ENCODE results near the gene NQO2. TPM values are rescaled to one million over a fixed set of nuclear protein-coding genes. Genes with fewer than 3 reads are reported as not detected.

The NQO2 gene
- total and polyA plus RNA-seq, 2 of the 13 experiments (the other 11 are each of a cell fraction or from before 2014, with no cell fraction given): 32.2 to 56.5 TPM

DNA sequence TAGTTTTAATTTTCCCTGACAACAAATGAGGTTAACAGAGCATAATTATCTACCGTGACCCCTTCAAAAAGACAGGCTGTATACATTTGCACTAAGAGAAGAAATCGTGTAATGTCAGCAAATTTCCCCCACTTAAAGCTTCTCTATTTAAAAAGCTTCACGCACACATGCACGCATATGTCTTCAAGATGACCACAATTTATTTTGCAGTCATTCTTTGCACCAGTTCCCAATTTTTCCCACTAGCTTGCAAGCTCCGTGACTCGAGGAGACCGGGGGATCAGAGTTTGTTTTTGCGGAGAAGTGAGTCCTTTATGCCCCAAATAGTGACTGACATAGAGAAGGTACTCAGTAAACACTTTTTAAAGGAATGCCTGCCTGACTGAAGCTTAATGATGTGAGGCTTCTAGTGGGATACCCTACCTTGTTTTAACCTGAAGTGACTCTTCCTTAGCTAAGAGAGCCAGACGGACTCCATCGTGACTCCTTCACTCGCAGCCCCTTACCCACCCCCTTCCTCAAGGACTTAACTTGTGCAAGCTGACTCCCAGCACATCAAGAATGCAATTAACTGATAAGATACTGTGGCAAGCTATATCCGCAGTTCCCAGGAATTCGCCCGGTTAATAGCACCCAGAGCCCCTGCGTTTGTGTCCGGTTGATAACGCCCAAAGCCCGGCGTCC is 9.3 kb upstream of the NQO2 start:
- no peaks in the 10 kb centered on the region for H3K36me3 ChIP-seq (replicated peaks in 1 of 2; ENCODE audit: control insufficient read depth in 1 of 2, insufficient read depth in 2 of 2, low read length in 2 of 2)
- ChIA-PET CTCF (ENCODE audit: low intra/inter-chr PET ratio, low total read pairs) (interaction anchor here (4.4 kb wide), 1 partner anchor 38 kb away, joined by 60 read pairs; no protein-coding TSS in a partner anchor), POLR2A (interaction anchor here (0.8 to 5.0 kb wide), 26 partner anchors 9 to 1031 kb away, joined by 3 to 118 read pairs (median 6); partner anchors contain the start of genes NQO2, RIPK1, SERPINB1 and SERPINB6)
- H3K4me3 ChIP-seq (replicated peaks in 1 of 3; ENCODE audit: insufficient read depth in 1 of 3, low read depth in 2 of 3, low read length in 3 of 3): peak overlapping the region; percentile 72 to 81 (median 78)
- H3K9me3 ChIP-seq (ENCODE audit: low read length): no peaks in the 10 kb centered on the region
- H4K20me1 ChIP-seq (ENCODE audit: insufficient read depth, low read length): no peaks in the 10 kb centered on the region
- H2AFZ ChIP-seq (ENCODE audit: low read length): peak overlapping the region; percentile 95
- in situ Hi-C loops (cut with HindIII; ENCODE audit: extremely low pct_ligation_motif_present, low pct_unique_long_range_greater_than_20kb): loop anchor here (10.0 kb wide), 1 partner anchor 264 kb away; the partner anchor contains the start of gene PSMG4
- BruUV-seq (replicated peaks): TSS peak; percentile 92
- no peaks in the 10 kb centered on the region; a peak in 1 of 5 replicates for H3K27me3 ChIP-seq (ENCODE audit: control insufficient read depth in 1 of 2, insufficient read depth in 2 of 2, low read length in 2 of 2)
- ATAC-seq: no peak
- intact Hi-C loops (cut with micrococcal nuclease; ENCODE audit: unreplicated experiment): no loop called here
- peaks cover 65% of the 10 kb centered on the region for H3K4me1 ChIP-seq (ENCODE audit: insufficient read depth, low read length)
- WGBS (ENCODE audit: low lambda C conversion rate): under 1% methylated on average over 19 of the region's 19 CpGs
- H3K4me2 ChIP-seq (ENCODE audit: low read depth, low read length): peak overlapping the region; percentile 84
- H3K27ac ChIP-seq (ENCODE audit: extremely low read length, insufficient read depth, low read length): peak overlapping the region; percentile 96
- H3K79me2 ChIP-seq (ENCODE audit: insufficient read depth, low read length): no peaks in the 10 kb centered on the region
- FAIRE-seq: no peak
- H3K9ac ChIP-seq (ENCODE audit: insufficient read depth, low read depth, low read length): peak overlapping the region; percentile 94
- no peak for DNase-seq (ENCODE audit: low spot score)
- no peak for TF ChIP-seq ERF (CRISPR knock-in tag; IDR thresholded peaks at IDR 0.05)
- TF ChIP-seq ARID2 (CRISPR knock-in tag; IDR thresholded peaks at IDR 0.05; ENCODE audit: borderline replicate concordance): 0 out of 2 replicates have a peak, but pooled peaks have one; percentile 12
- peak; percentile 95 to 96 for TF ChIP-seq MAFK (conservative IDR thresholded peaks at IDR 0.05 in 1 of 2, IDR thresholded peaks at IDR 0.05 in 1 of 2; ENCODE audit: low read length in 2 of 2)
- no peak for TF ChIP-seq YEATS4 (CRISPR knock-in tag; IDR thresholded peaks at IDR 0.05; ENCODE audit: borderline replicate concordance)
- TF ChIP-seq, protein P1, sequence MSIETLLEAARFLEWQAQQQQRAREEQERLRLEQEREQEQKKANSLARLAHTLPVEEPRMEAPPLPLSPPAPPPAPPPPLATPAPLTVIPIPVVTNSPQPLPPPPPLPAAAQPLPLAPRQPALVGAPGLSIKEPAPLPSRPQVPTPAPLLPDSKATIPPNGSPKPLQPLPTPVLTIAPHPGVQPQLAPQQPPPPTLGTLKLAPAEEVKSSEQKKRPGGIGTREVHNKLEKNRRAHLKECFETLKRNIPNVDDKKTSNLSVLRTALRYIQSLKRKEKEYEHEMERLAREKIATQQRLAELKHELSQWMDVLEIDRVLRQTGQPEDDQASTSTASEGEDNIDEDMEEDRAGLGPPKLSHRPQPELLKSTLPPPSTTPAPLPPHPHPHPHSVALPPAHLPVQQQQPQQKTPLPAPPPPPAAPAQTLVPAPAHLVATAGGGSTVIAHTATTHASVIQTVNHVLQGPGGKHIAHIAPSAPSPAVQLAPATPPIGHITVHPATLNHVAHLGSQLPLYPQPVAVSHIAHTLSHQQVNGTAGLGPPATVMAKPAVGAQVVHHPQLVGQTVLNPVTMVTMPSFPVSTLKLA (IDR thresholded peaks at IDR 0.05): no peak
- TF ChIP-seq SSRP1 (CRISPR knock-in tag; IDR thresholded peaks at IDR 0.05): no peak
- 0 out of 2 replicates have a peak, but pooled peaks have one; percentile 25 for TF ChIP-seq HDAC2 (CRISPR knock-in tag; IDR thresholded peaks at IDR 0.05)
- TF ChIP-seq, protein P2, sequence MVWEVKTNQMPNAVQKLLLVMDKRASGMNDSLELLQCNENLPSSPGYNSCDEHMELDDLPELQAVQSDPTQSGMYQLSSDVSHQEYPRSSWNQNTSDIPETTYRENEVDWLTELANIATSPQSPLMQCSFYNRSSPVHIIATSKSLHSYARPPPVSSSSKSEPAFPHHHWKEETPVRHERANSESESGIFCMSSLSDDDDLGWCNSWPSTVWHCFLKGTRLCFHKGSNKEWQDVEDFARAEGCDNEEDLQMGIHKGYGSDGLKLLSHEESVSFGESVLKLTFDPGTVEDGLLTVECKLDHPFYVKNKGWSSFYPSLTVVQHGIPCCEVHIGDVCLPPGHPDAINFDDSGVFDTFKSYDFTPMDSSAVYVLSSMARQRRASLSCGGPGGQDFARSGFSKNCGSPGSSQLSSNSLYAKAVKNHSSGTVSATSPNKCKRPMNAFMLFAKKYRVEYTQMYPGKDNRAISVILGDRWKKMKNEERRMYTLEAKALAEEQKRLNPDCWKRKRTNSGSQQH (CRISPR knock-in tag; IDR thresholded peaks at IDR 0.05; ENCODE audit: low read depth): no peak
- TF ChIP-seq, protein P3, sequence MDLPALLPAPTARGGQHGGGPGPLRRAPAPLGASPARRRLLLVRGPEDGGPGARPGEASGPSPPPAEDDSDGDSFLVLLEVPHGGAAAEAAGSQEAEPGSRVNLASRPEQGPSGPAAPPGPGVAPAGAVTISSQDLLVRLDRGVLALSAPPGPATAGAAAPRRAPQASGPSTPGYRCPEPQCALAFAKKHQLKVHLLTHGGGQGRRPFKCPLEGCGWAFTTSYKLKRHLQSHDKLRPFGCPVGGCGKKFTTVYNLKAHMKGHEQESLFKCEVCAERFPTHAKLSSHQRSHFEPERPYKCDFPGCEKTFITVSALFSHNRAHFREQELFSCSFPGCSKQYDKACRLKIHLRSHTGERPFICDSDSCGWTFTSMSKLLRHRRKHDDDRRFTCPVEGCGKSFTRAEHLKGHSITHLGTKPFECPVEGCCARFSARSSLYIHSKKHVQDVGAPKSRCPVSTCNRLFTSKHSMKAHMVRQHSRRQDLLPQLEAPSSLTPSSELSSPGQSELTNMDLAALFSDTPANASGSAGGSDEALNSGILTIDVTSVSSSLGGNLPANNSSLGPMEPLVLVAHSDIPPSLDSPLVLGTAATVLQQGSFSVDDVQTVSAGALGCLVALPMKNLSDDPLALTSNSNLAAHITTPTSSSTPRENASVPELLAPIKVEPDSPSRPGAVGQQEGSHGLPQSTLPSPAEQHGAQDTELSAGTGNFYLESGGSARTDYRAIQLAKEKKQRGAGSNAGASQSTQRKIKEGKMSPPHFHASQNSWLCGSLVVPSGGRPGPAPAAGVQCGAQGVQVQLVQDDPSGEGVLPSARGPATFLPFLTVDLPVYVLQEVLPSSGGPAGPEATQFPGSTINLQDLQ (CRISPR knock-in tag; IDR thresholded peaks at IDR 0.05): no peak
- TF ChIP-seq, protein P4, sequence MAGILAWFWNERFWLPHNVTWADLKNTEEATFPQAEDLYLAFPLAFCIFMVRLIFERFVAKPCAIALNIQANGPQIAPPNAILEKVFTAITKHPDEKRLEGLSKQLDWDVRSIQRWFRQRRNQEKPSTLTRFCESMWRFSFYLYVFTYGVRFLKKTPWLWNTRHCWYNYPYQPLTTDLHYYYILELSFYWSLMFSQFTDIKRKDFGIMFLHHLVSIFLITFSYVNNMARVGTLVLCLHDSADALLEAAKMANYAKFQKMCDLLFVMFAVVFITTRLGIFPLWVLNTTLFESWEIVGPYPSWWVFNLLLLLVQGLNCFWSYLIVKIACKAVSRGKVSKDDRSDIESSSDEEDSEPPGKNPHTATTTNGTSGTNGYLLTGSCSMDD (CRISPR knock-in tag; IDR thresholded peaks at IDR 0.05): no peak
- no peak for TF ChIP-seq SMAD9 (CRISPR knock-in tag; IDR thresholded peaks at IDR 0.05)
- TF ChIP-seq, protein P5, sequence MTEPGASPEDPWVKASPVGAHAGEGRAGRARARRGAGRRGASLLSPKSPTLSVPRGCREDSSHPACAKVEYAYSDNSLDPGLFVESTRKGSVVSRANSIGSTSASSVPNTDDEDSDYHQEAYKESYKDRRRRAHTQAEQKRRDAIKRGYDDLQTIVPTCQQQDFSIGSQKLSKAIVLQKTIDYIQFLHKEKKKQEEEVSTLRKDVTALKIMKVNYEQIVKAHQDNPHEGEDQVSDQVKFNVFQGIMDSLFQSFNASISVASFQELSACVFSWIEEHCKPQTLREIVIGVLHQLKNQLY (CRISPR knock-in tag; IDR thresholded peaks at IDR 0.05): no peak
- TF ChIP-seq FOXK2 (IDR thresholded peaks at IDR 0.05): no peak
- TF ChIP-seq KMT2A (CRISPR knock-in tag; IDR thresholded peaks at IDR 0.05): peak; percentile 7; the same call in 1 of the 2 replicates
- TF ChIP-seq ZNF792 (CRISPR knock-in tag; IDR thresholded peaks at IDR 0.05): no peak
- no peak for TF ChIP-seq RARG (CRISPR knock-in tag; IDR thresholded peaks at IDR 0.05; ENCODE audit: low read depth)
- TF ChIP-seq FOXK1 (CRISPR knock-in tag; IDR thresholded peaks at IDR 0.05; ENCODE audit: borderline replicate concordance, low read depth): no peak
- TF ChIP-seq ZNF547 (CRISPR knock-in tag; IDR thresholded peaks at IDR 0.05): 0 out of 2 replicates have a peak, but pooled peaks have one; percentile 21
